HG02938 (cell line): ENCODE measurements around the gene RNF26.

Experiments
- ATAC-seq: cut with Tn5 transposase; IDR thresholded peaks from one replicate; pipeline ENCODE4 v1.9.1; 2021; ENCODE audit warnings: mild to moderate bottlenecking, moderate library complexity; ENCODE audit not compliant: unreplicated experiment

RNF26 gene

DNA sequence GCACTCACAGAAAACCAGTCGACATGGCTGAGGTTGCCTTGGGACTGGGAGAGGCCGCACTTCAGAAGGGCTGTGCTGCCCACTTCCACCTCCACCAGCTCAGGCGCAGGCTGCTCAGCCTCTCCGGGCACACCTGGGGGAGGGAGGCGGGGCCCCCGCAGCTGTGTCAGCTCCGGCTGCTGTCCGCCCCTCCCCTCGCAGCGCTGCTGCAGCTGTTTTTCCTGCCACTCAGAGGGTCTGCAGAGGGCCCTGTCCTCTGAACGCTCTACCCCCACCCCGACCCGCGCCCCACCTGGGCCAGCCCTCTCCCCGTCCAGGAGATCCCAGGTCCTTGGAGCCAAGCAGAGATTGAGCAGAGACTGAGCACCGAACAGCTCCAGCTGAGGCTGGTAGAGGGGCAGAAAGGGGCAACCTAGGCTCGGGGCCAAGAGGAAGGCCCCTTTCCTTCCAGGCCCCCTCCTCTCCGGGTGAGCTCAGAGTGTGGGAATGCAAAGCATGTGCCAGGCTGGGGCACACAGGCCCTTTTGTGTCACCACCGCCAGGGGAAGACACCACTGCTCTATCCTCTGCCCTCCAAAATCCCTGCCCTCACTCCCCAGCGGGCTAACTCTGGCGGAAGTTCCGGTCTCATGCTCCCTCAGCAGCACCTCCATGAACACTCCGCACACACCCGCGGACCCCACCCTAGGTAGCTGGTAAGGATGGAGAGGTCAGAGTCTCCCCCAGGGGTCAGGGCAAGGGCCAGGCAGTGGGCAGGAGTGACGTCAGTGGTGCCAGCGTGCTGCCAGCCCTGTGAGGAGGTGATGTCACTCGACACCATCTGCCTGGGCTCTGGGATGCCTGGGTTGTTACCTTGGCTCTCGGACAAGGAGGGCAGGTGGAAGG lies 19.0 kb upstream of the RNF26 start:
- no peak for ATAC-seq

DNA sequence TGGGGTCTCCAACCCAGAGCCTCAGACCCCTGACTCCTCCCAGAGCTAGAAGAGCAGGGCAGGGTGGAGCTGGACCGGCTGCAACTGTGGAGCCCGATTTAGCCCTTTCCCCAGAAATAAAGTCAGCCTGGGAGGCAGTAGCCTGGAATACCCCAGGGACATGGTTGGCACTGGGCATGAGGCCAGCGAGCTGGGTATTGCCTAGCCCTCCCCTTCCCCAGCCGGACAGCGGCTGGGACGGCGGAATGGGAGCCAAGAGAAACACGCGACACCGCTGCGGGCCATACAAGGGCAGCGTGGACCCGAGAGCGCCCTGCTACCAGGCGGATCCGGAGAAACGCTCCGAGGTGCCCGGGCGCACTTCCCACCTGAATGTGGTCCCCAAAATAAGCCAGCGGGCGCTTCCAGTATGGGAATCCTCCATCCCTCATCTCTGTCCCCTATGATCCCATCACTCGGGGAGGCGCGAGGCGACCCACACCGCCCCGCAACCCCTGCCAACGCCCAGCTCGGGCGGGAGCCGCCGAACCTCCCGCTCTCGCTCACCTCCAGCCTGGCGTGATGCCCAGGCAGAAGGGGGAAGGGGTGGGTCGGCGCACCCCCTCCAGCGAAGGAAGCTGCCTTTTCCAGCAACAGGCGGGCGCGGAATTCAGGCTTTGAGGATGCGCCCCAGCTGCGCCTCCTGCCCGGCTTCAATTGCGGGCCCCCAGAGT lies 18.2 kb upstream of the RNF26 start:
- no peak for ATAC-seq

DNA sequence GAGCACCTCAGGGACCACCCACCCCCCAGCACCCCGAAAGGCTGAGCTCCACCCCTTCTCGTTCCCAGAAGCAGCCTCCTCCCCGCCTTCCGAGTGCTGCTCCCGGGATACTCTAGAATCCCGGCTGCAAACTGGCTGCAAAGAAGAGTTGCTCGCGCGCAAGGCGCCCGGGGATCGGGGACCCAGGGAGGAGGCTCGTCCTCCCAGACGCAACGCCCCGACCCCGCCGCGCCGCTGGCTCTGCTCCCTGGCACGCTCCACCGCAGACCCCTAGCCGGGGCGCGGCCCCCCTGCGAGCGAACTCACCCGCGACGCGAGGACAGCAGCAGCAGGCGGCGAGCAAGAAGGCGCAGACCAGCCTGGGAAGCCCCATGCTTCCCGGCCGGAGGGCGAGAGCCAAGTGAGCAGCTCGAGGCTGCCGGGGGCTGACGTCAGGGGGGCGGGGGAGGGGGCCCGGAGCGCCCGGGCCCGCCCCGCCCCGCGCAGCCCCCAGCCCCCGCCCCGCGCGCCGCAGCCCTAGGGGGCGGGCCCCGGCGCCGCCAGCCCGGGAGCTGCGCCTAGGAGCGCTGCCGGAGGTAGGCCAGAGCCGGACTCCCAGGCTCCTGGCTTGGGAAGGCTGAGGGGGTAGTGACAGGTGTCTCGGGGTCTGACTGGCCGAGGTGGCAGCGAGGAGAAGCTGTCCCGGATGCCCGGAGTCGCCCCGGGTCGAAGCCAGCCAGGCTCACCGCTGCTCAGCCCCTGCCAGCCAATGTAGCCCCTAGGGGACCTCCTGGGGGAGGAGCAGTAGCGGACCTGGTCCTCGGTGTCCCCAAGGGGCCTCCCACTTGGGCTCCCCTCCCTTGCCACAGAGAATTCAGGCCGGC lies 17.4 kb upstream of the RNF26 start, which contains the start of gene MCAM:
Gene MCAM, minus strand, starts transcription at position 402 of the 863 bp plus-strand sequence. Its CDS starts 29 bp downstream, at position 373.
- no peak for ATAC-seq

DNA sequence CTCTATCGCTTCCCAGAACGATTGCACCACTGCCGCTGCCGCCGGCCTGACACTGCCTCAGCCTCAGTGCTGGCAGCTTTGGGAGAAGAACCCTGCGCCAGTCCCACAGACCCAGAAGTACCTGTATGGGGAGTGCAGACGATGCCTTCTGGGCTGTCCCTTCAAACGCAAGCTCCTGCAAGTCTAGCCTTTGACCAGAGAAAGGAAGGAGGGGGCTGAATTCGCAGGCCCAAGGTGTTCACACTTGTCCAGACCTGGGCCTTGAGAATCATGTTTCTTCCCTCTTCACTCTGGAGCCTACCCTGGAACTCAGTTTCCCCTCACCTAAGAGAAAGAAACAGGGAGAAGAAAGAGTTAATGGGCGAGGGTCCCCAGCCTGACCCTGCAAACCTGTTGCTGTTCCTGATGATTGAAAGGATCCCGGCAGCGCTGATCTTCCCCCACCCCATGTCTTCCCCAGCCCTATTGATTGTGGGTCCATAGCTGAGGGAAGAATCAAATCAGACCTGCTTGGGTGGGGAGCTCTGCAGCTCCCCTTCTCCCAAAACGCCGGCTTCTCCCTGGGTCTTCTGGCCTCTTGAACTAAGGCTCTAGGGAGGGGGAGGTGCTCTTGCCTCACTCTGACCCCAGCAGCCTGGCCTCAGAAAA lies 16.6 kb upstream of the RNF26 start:
- no peak for ATAC-seq

DNA sequence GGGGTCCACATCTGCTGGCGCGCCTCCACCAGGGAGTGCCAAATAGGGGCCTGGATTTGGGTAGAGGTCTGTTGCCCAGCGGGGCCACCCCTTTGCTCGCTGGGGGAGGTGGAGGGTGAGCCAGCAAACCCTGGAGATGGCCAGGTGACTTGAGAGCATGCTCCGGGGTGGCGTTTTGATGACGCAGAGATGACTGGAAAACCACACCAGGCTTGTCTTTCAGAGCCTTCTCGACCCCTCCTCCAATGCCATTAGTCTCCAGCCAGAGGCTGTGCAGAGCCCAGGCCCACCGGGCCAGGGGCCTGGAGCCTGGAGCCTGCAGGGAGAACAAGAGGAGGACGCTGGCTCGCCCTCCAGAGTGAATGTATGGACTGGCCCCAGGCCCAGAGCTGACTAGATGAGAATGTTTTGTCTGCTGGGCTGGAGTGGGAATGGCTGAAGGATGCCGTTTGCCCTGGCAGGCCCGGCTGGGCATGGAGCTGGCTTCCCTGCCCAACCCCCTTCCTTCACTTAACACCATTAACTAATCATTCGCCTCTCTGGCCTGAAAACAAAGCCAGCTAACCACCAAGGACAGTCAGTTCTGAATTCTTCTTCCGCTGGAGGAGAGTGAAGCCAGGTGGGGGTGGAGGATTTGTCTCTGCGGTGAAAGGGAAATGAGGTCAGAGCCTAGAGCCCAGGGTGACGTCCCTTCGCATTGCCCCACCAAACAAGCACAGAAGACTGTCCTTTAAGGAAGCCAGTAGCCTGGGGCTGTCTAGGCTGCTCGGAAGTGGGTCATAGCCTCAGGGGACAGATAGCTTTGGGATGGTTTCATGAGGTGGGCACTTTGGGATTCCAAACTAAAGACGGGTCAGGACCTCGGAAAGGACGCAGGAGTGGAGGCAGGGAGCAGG lies 15.8 kb upstream of the RNF26 start:
- ATAC-seq, result no peak

DNA sequence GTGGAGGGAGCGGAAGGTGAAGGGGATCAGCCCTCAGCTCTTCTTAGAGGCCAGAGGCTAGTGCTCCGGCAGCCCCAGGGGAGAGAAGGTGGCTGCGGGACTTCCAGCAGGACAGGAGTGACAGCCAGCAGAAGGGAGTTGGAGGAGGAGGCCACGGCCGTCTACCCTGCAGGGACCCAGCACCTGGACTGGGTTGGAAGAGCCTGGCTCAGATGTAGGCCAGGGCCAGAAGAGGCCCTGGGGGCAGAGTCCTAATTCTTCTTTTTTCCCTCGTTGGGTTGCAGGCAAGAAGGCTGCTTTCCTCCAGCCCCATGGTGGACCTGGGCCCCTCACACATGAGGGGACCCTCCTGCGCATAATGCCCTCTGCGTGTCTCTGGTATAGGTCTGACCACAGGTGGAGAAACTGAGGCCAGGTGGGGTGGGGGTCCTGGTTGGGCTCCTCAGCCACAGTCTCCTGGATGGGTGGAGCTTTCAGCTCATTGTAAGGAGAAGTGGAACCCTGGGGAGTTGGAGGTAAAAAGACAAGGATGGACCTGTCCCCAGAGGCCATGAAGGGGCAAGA lies 15.1 kb upstream of the RNF26 start:
- no peak for ATAC-seq

DNA sequence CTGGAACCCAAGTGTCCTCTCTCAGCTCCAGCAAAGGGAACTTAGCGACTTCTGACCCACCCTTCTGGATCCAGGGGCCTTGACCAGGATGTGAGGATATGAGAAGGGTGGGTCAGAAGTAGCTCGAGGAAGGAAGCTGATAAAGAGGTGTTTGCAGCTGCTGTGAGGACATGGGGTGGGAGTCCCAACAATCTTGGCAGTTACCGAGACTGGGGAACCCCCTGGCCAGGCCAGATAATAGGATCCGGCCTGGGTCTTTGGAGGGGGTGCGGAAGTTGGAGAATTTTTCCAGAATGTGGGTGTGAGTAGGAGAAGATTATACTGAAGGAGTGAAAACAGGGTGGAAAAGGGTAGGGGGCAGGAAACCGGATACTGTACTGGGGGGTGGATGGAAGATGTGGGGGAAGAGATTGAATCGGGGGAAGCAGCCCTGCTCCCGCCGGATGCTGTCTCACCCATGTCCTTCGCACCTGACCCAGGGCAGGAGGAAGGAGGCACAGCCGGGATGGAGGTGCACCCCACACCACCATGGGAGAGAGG lies 14.6 kb upstream of the RNF26 start:
- no peak for ATAC-seq

DNA sequence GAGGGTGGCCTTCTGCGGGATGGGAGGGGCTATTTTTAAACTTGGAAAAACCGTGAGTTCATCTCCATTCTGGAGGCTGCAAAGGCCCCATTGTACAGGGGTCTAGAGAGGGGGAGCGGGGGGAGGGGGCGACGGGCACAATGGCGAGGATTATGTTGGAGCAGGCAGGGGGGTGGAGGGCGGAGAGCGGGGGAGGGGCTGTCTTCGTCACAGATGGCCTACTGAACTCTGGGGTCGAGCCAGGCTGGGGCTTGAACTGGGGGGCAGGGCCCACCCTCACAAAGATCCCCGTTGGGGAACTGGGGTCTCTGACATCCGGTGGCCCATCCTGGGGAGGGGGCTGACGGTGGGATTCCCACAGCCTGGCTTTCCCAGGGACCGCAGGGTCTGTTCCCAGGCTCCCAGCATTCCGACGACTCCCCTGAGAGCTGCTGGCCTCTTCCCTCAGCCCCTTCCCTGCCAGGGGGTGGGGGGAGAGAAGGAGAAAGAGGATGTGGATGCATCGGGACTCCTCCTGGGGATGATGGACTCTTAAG lies 14.0 kb upstream of the RNF26 start:
- ATAC-seq, result no peak

DNA sequence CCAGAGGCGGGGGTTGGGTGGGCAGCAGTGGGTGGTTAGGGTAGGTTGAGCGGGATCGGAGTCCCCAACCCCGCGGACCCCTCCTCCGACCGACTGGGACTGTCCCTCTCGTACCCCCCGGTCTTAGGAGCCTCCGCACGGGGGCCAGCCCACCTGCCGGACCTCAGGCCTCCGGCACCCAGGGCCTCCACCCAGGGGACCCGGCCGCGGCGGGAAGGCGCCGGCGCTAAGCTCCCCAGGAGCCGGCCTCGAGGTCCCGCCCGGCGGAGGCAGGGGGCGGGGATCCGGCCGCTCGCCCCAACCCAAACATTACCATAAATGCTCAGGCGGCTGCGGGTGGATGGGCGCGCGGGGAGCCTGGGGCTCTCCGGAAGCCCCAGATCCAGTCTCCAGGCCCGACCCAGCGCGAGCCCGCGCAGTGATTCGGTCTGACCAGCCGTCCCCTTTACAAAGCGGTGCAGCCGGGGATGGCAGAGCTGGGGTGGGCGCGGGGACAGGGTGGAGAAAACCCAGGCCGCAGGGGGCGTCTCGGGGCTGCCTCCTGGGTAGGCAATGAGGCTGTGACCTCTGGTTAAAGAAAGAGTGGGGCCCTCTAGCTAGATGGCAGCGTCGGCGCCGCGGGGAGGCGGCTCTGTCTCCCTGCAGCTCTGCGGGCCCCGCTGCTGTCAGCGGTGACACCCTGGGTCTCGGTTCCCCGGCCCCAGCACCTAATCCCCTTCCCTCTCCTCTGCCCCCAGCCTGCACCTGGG lies 13.4 kb upstream of the RNF26 start:
- no peak for ATAC-seq

DNA sequence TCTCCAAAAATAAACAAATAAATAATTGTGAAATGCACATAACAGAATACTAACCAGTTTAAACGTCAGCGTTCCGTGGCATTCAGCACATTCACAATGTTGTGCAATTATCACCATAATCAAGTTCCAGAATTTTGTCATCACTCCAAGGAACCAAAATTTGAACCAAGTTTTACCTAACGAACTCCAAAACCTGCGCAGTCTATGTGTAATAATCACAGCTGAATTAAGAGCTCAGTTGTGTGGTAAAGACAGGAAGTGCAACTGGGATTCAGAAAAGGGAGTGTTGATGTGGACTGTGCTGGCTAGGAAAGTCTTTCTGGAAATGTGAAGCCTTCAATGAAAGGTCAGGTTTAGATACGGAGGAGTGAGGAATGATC lies 12.0 kb upstream of the RNF26 start:
- ATAC-seq, result no peak

DNA sequence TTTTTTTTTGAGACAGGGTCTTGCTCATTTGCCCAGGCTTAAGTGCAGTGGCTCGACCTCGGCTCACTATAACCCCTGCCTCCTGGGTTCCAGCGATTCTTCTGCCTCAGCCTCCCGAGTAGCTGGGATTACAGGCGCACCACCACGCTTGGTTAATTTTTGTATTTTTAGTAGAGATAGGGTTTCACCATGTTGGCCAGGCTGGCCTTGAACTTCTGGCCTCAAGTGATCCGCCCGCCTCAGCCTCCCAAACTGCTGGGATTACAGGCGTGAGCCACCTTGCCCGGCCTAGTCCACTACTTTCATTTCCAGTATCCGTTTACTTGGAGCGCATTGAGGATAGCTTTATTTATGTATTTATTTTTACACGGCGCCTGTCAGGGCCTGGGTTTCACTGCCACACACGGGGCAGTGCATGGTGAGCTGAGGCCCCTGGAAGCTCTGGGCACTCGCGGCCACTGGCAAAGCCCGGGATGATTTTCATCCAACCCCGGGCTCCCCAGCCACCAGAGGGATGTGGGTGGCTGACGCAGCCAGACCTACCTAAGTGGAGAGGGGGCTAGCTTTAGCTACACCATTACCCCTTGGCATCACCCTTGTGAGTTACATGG lies 11.3 kb upstream of the RNF26 start:
- ATAC-seq, result no peak

DNA sequence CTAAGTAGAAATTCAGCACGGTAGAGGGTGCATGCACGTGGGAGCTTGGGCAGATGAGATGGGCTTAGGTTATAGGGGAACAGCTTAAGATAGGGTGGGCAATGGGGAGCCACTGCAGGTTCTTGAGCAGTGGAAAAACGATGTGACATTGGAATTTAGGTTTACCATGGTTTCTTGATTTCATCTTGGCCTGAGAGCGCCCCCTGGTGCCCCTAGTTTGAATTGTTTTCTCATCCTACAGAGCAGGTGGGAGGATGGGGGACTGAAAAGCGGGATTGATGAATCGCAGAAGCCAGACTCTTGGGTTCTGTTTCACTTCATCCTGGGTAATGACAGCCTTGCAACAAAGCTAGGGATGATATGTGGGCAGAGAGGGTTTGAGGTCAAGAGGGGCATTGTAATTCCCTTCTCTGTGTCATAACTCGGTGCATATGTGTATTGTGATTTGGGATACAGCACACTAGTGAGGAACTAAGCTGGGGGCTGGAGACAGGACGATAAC lies 10.7 kb upstream of the RNF26 start:
- no peak for ATAC-seq

DNA sequence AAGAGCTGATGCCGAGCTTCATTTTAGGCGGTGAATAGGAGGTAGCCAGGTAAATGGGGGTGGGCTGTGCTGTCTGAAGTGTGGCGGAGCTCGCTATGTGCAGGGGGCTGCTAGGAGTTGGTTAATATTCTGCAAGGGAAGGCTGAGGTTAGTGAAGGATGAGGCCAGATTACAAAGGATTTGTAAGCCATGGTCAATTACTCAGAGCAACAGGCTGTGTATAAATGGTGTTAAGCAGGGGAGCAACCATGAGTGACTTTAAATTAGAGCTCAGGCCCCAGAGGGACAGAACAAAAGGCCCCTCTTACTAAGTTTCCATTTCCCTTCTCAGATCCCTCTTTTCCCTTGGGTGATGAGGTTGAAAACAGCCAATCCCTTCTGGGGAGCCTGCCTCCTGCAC lies 10.1 kb upstream of the RNF26 start:
- ATAC-seq, result no peak

DNA sequence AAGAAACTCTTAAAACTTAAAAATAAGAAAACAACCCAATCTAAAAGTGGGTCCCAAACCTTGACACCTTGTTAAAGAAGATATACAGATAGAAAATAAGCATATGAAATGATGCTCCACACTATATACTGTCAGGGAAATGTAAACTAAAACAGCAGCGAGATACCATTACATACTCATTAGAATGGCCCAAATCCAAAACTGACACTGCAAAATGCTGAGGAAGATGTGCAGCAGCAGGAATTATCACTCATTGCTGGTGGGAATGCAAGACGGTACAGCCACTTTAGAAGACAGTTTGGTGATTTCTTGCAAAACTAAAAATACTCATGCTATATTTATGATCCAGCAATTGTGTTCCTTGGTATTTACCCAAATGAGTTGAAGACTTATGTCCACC lies 5.0 kb upstream of the RNF26 start:
- no peak for ATAC-seq

DNA sequence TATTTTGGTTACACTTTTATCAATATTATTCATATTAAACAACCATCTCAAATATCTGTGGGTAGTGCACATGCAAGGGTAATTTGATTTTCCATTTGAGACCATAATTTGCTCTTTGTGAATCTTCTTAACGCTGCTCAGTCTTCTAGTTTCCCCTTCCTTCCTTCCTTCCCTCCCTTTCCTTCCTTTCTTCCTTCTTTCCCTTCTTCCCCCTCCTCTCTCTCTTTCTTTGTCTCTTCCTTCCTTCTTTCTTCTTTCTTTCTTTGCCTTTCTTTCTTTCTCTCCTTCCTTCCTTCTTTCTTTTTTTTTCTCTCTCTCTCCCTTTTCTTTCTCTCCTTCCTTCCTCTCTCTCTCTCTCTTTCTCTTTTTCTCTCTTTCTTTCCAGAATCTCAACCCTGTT lies 4.1 kb upstream of the RNF26 start:
- no peak for ATAC-seq

DNA sequence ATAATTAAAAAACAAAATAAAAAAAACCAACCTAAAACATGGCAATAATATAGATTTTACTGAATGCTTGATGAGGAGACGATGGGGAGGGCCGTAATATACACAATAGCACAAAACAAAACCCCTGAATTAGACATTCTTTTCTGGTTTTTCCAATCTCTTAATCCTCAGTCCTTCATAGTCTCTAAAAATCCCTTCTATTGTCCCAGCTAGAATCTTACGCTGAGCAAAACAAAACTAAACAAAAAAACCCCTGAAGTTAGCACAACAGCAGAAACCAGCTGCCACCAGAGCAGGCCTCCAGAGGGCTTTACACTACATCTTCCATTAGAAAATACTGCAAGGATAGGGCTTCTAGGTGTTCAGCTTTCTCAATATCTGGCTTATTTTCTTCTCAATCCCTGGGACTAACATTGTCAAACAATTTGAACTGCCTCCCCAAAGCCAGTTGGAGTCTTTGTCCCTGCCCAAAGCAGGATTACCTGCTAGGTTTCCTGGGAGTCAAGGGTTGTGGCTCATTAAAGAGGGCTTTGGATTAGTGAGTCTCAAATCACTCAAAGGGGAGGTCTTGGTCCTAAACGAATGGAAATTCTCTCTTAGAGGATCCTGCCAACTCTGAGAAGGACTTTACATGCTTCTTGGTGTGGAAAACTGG lies 2.1 kb upstream of the RNF26 start:
- ATAC-seq, result no peak

DNA sequence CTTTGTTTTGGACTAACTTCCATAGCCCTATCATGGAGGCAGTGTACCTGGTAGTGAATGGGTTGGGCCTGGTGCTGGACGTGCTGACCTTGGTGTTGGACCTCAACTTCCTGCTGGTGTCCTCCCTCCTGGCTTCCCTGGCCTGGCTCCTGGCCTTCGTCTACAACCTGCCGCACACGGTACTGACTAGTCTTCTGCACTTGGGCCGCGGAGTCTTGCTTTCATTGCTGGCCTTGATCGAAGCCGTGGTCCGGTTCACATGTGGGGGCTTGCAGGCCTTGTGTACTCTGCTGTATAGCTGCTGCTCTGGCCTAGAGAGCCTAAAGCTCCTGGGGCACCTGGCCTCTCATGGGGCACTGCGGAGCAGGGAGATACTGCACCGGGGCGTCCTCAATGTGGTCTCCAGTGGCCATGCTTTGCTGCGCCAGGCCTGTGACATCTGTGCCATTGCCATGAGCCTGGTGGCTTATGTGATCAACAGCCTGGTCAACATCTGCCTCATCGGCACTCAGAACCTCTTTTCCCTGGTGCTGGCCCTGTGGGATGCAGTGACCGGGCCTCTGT lies 846 bp downstream of the RNF26 start:
- no peak for ATAC-seq
